ENCODE measurements around the gene IL22RA1.

Gene IL22RA1

DNA sequence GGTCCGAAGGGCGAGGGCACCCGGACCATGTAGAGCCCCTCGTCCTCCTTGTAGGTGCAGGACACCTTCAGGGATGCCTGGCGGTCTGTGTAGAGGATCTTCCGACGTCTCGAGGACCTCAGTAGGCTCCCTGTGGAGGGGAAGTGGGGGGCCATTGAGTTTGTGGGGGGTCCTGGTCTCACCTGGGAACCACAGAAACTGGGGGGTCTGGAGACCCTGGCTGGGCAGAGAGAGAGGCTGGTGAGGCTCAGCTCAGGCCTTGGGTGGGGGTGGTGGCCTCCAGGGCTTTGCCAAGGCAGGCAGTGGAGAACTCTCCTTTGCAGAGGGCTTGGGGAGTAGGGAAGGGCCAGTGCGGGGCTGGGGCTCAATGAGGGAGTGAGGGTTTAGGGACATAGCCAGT lies 50.0 kb downstream of the IL22RA1 start:
- Histone ChIP-seq H3K4me1 (ENCODE audit: control insufficient read depth in 1 of 2, insufficient read depth in 2 of 2, low read length in 2 of 2) (no peaks in the 10 kb centered on the region), H3K27ac (ENCODE audit: low read length) (no peak overlapping the region), H3K36me3 (ENCODE audit: control insufficient read depth in 1 of 2, insufficient read depth in 2 of 2, low read length in 2 of 2) (no peaks in the 10 kb centered on the region), H3K9me3 (ENCODE audit: control insufficient read depth in 1 of 2, low read length in 2 of 2) (no peaks in the 10 kb centered on the region), H3K27me3 (ENCODE audit: low read depth, low read length) (no peaks in the 10 kb centered on the region), H3K4me3 (ENCODE audit: low read depth in 1 of 2, low read length in 2 of 2) (no peak overlapping the region)

GRCh38 chr1:24091971-24092482 lies 50.9 kb downstream of the IL22RA1 start:
- no peaks in the 10 kb centered on the region for H3K27me3 ChIP-seq (ENCODE audit: low read depth, low read length)
- no peaks in the 10 kb centered on the region for H3K4me1 ChIP-seq (ENCODE audit: control insufficient read depth in 1 of 2, insufficient read depth in 2 of 2, low read length in 2 of 2)
- H3K9me3 ChIP-seq (ENCODE audit: control insufficient read depth in 1 of 2, low read length in 2 of 2), result no peaks in the 10 kb centered on the region
- no peaks in the 10 kb centered on the region for H3K36me3 ChIP-seq (ENCODE audit: control insufficient read depth in 1 of 2, insufficient read depth in 2 of 2, low read length in 2 of 2)
- no peak overlapping the region for H3K27ac ChIP-seq (ENCODE audit: low read length)
- no peak overlapping the region for H3K4me3 ChIP-seq (ENCODE audit: low read depth in 1 of 2, low read length in 2 of 2)

DNA sequence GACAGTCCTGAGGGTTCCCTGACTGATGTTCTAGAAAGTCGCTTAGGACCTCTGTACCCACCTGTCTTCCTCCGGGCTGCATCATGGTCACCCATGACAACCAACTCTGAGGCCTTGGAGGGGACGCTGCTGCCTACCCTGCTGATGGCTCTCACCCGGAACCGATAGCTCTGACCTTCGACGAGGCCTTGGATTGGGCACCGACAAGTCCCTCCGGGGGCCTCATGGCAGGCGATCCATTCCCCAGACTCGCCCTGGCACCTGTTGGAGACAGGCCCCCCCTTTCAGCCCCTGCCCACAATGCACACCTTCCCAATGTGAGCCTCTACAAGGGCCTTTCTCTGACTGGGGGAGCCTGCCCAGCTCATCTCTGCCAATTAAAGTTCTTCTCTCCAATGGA lies 52.2 kb downstream of the IL22RA1 start:
- H3K27me3 ChIP-seq (ENCODE audit: low read depth, low read length), result no peaks in the 10 kb centered on the region

GRCh38 chr1:24089743-24090555 lies 53.0 kb downstream of the IL22RA1 start:
- no peak overlapping the region for H3K27ac ChIP-seq (ENCODE audit: low read length)
- no peaks in the 10 kb centered on the region for H3K4me1 ChIP-seq (ENCODE audit: control insufficient read depth in 1 of 2, insufficient read depth in 2 of 2, low read length in 2 of 2)
- no peaks in the 10 kb centered on the region for H3K36me3 ChIP-seq (ENCODE audit: control insufficient read depth in 1 of 2, insufficient read depth in 2 of 2, low read length in 2 of 2)
- H3K27me3 ChIP-seq (ENCODE audit: low read depth, low read length), result no peaks in the 10 kb centered on the region
- H3K9me3 ChIP-seq (ENCODE audit: control insufficient read depth in 1 of 2, low read length in 2 of 2), result no peaks in the 10 kb centered on the region
- no peak overlapping the region for H3K4me3 ChIP-seq (ENCODE audit: low read depth in 1 of 2, low read length in 2 of 2)

More for the DNA sequence above, 52.2 kb downstream of the IL22RA1 start:
- no peak overlapping the region for H3K27ac ChIP-seq (ENCODE audit: low read length)
- no peaks in the 10 kb centered on the region for H3K9me3 ChIP-seq (ENCODE audit: control insufficient read depth in 1 of 2, low read length in 2 of 2)
- no peaks in the 10 kb centered on the region for H3K4me1 ChIP-seq (ENCODE audit: control insufficient read depth in 1 of 2, insufficient read depth in 2 of 2, low read length in 2 of 2)
- H3K4me3 ChIP-seq (ENCODE audit: low read depth in 1 of 2, low read length in 2 of 2), result no peak overlapping the region
- no peaks in the 10 kb centered on the region for H3K36me3 ChIP-seq (ENCODE audit: control insufficient read depth in 1 of 2, insufficient read depth in 2 of 2, low read length in 2 of 2)

- no peak overlapping the region for H3K27ac ChIP-seq (ENCODE audit: low read length)
- H3K4me3 ChIP-seq (ENCODE audit: low read depth in 1 of 2, low read length in 2 of 2), result no peak overlapping the region
- H3K27me3 ChIP-seq (ENCODE audit: low read depth, low read length), result no peaks in the 10 kb centered on the region
- H3K9me3 ChIP-seq (ENCODE audit: control insufficient read depth in 1 of 2, low read length in 2 of 2), result no peaks in the 10 kb centered on the region
- H3K36me3 ChIP-seq (ENCODE audit: control insufficient read depth in 1 of 2, insufficient read depth in 2 of 2, low read length in 2 of 2), result no peaks in the 10 kb centered on the region
- no peaks in the 10 kb centered on the region for H3K4me1 ChIP-seq (ENCODE audit: control insufficient read depth in 1 of 2, insufficient read depth in 2 of 2, low read length in 2 of 2)
Measured at GRCh38 chr1:24089027-24089742, 53.8 kb downstream of the IL22RA1 start.

- no peak overlapping the region for H3K4me3 ChIP-seq (ENCODE audit: low read depth in 1 of 2, low read length in 2 of 2)
- no peaks in the 10 kb centered on the region for H3K4me1 ChIP-seq (ENCODE audit: control insufficient read depth in 1 of 2, insufficient read depth in 2 of 2, low read length in 2 of 2)
- no peaks in the 10 kb centered on the region for H3K36me3 ChIP-seq (ENCODE audit: control insufficient read depth in 1 of 2, insufficient read depth in 2 of 2, low read length in 2 of 2)
- no peaks in the 10 kb centered on the region for H3K9me3 ChIP-seq (ENCODE audit: control insufficient read depth in 1 of 2, low read length in 2 of 2)
- no peak overlapping the region for H3K27ac ChIP-seq (ENCODE audit: low read length)
- H3K27me3 ChIP-seq (ENCODE audit: low read depth, low read length), result no peaks in the 10 kb centered on the region
Measured at GRCh38 chr1:24086466-24086865, 56.5 kb downstream of the IL22RA1 start.

DNA sequence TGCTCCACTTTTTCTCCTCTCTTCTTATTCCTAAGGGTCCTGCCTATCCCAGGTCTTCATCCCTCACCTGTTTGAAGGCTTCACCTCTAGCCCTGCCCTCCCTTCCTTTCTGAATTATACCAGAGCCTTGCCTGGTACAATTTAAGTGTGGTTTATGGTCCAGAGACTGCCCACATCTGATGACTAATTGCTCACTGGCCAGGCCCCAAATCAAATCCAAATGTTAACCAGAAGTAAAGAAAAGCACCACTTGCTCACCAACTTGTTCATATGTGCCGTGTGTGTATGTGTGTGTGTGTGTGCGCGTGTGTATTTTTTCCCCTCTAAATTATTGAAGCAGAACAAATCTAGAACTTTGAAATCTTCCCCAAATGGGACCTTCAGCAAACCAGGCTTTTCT lies 57.4 kb downstream of the IL22RA1 start:
- H3K27ac ChIP-seq (ENCODE audit: low read length), result no peak overlapping the region
- no peaks in the 10 kb centered on the region for H3K4me1 ChIP-seq (ENCODE audit: control insufficient read depth in 1 of 2, insufficient read depth in 2 of 2, low read length in 2 of 2)
- no peaks in the 10 kb centered on the region for H3K36me3 ChIP-seq (ENCODE audit: control insufficient read depth in 1 of 2, insufficient read depth in 2 of 2, low read length in 2 of 2)
- no peak overlapping the region for H3K4me3 ChIP-seq (ENCODE audit: low read depth in 1 of 2, low read length in 2 of 2)
- H3K27me3 ChIP-seq (ENCODE audit: low read depth, low read length), result no peaks in the 10 kb centered on the region
- no peaks in the 10 kb centered on the region for H3K9me3 ChIP-seq (ENCODE audit: control insufficient read depth in 1 of 2, low read length in 2 of 2)

DNA sequence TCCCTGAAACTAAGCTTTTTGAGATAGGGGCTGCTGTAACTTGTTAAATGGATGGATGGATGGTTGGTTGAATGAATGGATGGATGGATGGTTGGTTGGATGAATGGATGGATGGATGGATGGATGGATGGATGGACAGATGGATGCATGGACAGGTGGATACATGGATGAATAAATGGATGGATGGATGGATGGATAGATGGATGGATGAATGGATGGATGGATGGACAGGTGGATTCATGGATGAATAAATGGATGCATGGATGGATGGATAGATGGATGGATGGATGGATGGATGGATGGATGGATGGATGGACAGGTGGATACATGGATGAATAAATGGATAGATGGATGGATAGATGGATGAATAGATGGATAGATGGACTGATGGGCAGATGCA lies 57.9 kb downstream of the IL22RA1 start:
- H3K4me3 ChIP-seq (ENCODE audit: low read depth in 1 of 2, low read length in 2 of 2), result no peak overlapping the region
- no peaks in the 10 kb centered on the region for H3K27me3 ChIP-seq (ENCODE audit: low read depth, low read length)
- H3K27ac ChIP-seq (ENCODE audit: low read length), result no peak overlapping the region
- no peaks in the 10 kb centered on the region for H3K4me1 ChIP-seq (ENCODE audit: control insufficient read depth in 1 of 2, insufficient read depth in 2 of 2, low read length in 2 of 2)
- H3K9me3 ChIP-seq (ENCODE audit: control insufficient read depth in 1 of 2, low read length in 2 of 2), result no peaks in the 10 kb centered on the region
- no peaks in the 10 kb centered on the region for H3K36me3 ChIP-seq (ENCODE audit: control insufficient read depth in 1 of 2, insufficient read depth in 2 of 2, low read length in 2 of 2)

DNA sequence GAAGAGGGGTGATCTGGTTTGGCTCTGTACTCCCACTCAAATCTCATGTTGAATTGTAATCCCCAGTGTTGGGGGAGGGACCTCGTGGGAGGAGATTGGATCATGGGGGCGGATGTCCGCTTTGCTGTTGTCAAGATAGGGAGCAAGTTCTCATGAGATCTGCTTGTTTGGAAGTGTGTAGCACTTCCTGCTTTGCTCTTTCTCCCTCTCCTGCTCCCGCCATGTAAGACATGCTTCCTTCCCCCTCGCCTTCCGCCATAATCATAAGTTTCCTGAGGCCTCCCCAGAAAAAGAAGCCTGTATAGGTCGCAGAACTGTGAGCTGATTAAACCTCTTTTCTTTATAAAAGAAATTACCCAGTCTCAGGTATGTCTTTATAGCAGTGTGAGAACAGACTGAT lies 58.9 kb downstream of the IL22RA1 start:
- no peaks in the 10 kb centered on the region for H3K4me1 ChIP-seq (ENCODE audit: control insufficient read depth in 1 of 2, insufficient read depth in 2 of 2, low read length in 2 of 2)
- no peak overlapping the region for H3K4me3 ChIP-seq (ENCODE audit: low read depth in 1 of 2, low read length in 2 of 2)
- H3K9me3 ChIP-seq (ENCODE audit: control insufficient read depth in 1 of 2, low read length in 2 of 2), result no peaks in the 10 kb centered on the region
- no peaks in the 10 kb centered on the region for H3K27me3 ChIP-seq (ENCODE audit: low read depth, low read length)
- no peak overlapping the region for H3K27ac ChIP-seq (ENCODE audit: low read length)
- H3K36me3 ChIP-seq (ENCODE audit: control insufficient read depth in 1 of 2, insufficient read depth in 2 of 2, low read length in 2 of 2), result no peaks in the 10 kb centered on the region

DNA sequence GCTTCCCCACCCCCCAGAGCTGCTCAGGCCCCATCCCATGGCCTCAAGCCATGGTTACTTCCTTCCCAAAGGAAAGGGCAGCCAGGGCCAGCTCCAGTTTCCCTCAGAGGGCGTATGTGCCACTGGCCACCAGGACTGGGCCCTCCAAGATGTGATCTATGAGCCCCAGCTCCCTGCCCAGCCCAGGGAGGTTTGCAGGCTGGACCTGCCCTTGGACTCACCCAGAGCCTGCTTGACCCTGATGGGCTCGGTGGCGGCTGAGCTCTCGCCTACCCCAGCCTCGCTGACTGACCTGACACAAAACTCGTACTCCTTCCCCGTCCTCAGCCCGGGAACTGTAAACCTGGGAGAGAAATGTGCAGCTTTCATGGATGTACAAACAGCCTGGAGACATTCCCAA lies 60.6 kb downstream of the IL22RA1 start:
- H3K27ac ChIP-seq (ENCODE audit: low read length), result no peak overlapping the region
- H3K9me3 ChIP-seq (ENCODE audit: control insufficient read depth in 1 of 2, low read length in 2 of 2), result no peaks in the 10 kb centered on the region
- H3K4me3 ChIP-seq (ENCODE audit: low read depth in 1 of 2, low read length in 2 of 2), result no peak overlapping the region
- H3K4me1 ChIP-seq (ENCODE audit: control insufficient read depth in 1 of 2, insufficient read depth in 2 of 2, low read length in 2 of 2), result no peaks in the 10 kb centered on the region
- H3K36me3 ChIP-seq (ENCODE audit: control insufficient read depth in 1 of 2, insufficient read depth in 2 of 2, low read length in 2 of 2), result no peaks in the 10 kb centered on the region
- no peaks in the 10 kb centered on the region for H3K27me3 ChIP-seq (ENCODE audit: low read depth, low read length)

DNA sequence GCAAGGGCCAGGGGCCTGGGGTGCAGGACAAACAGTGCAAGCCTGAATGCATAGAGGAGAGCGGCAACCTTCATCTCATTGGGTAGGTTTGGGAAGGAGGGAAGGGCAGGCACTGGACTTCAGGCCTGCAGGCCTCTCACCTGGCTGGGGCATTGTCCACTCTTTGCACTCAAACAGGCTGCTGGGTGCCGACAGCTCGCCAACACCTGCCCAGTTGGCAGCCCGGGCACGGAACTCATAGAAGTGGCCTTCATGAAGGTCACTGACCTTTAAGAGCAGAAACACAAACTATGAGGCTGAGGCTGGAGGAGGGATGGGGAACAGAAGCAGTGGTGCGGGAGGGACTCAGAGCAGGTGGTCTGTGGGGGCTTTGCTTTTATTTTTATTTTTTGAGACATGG lies 61.8 kb downstream of the IL22RA1 start:
- no peak overlapping the region for H3K27ac ChIP-seq (ENCODE audit: low read length)
- no peak overlapping the region for H3K4me3 ChIP-seq (ENCODE audit: low read depth in 1 of 2, low read length in 2 of 2)
- no peaks in the 10 kb centered on the region for H3K36me3 ChIP-seq (ENCODE audit: control insufficient read depth in 1 of 2, insufficient read depth in 2 of 2, low read length in 2 of 2)
- H3K4me1 ChIP-seq (ENCODE audit: control insufficient read depth in 1 of 2, insufficient read depth in 2 of 2, low read length in 2 of 2), result no peaks in the 10 kb centered on the region
- H3K27me3 ChIP-seq (ENCODE audit: low read depth, low read length), result no peaks in the 10 kb centered on the region
- H3K9me3 ChIP-seq (ENCODE audit: control insufficient read depth in 1 of 2, low read length in 2 of 2), result no peaks in the 10 kb centered on the region
